ENCODE data around the gene RTN4.

- TF ChIP-seq CTCF (IDR thresholded peaks at IDR 0.05), result no peak
- TF ChIP-seq POLR2AphosphoS5 (IDR thresholded peaks at IDR 0.05; ENCODE audit: insufficient read depth in 1 of 2, low read depth in 1 of 2), result no peak
These were observed 103.1 kb downstream of the RTN4 start for GRCh38 chr2:54947136-54947535.
